Erythroblast (primary cell): ENCODE results near the gene COPG2.

Experiments
- GATA1 ChIP-seq: IDR thresholded peaks from 2 replicates; pipeline ENCODE4 v1.6.1; 2011; ENCODE audit warnings: low read depth, mild to moderate bottlenecking, control low read depth, low read length, moderate library complexity
- POLR2A ChIP-seq: IDR thresholded peaks from 2 replicates; pipeline ENCODE4 v1.6.1; 2011; ENCODE audit warnings: mild to moderate bottlenecking, low read length

GRCh38 chr7:130654850-130655249 lies 13.7 kb downstream of the COPG2 start:
- TF ChIP-seq POLR2A (no peak), GATA1 (no peak)
